Measurements from ENCODE around the gene NSUN7.
"Not testable (repeated sequence)": the region's sequence is repeated elsewhere in the genome, so short reads cannot be mapped to it uniquely, and the experiment has no call there.

Gene NSUN7

GRCh38 chr4:40737879-40738278 lies 11.9 kb upstream of the NSUN7 start:
- no peak for DNase-seq

- no peak for DNase-seq
Measured at GRCh38 chr4:40739347-40739746, 10.4 kb upstream of the NSUN7 start.

- DNase-seq = no peak
Measured at GRCh38 chr4:40744218-40744617, 5.5 kb upstream of the NSUN7 start.

GRCh38 chr4:40745285-40745984 lies 4.3 kb upstream of the NSUN7 start:
- DNase-seq = no peak

GRCh38 chr4:40747207-40747835 lies 2.4 kb upstream of the NSUN7 start:
- DNase-seq = no peak

GRCh38 chr4:40750461-40751258 lies 905 bp downstream of the NSUN7 start:
- no peak for DNase-seq

GRCh38 chr4:40755616-40756015 lies 5.9 kb downstream of the NSUN7 start:
- DNase-seq = no peak

GRCh38 chr4:40763228-40763716 lies 13.5 kb downstream of the NSUN7 start:
- peak; percentile 3 for DNase-seq

- DNase-seq = no peak
Measured at GRCh38 chr4:40769266-40769665, 19.5 kb downstream of the NSUN7 start.

- no peak for DNase-seq
Measured at GRCh38 chr4:40778090-40778489, 28.3 kb downstream of the NSUN7 start.

- no peak for DNase-seq
Measured at GRCh38 chr4:40782876-40783275, 33.1 kb downstream of the NSUN7 start.

GRCh38 chr4:40785727-40786126 lies 36.0 kb downstream of the NSUN7 start:
- no peak for DNase-seq

GRCh38 chr4:40788331-40788730 lies 38.6 kb downstream of the NSUN7 start:
- DNase-seq = no peak

GRCh38 chr4:40789031-40789430 lies 39.3 kb downstream of the NSUN7 start:
- DNase-seq = no peak

GRCh38 chr4:40789771-40790170 lies 40.0 kb downstream of the NSUN7 start:
- no peak for DNase-seq

- no peak for DNase-seq
Measured at GRCh38 chr4:40800064-40800463, 50.3 kb downstream of the NSUN7 start.

GRCh38 chr4:40804598-40804997 lies 54.8 kb downstream of the NSUN7 start:
- no peak for DNase-seq

GRCh38 chr4:40808926-40809457 lies 59.2 kb downstream of the NSUN7 start:
- no peak for DNase-seq

GRCh38 chr4:40811956-40812355 lies 62.2 kb downstream of the NSUN7 start:
- no peak for DNase-seq

GRCh38 chr4:40812386-40812785 lies 62.6 kb downstream of the NSUN7 start:
- DNase-seq = no peak

GRCh38 chr4:40812856-40813255 lies 63.1 kb downstream of the NSUN7 start:
- DNase-seq = no peak

GRCh38 chr4:40817157-40817556 lies 67.4 kb downstream of the NSUN7 start:
- DNase-seq = not testable (repeated sequence)

- no peak for DNase-seq
Measured at GRCh38 chr4:40820101-40820500, 70.3 kb downstream of the NSUN7 start.
